ENCODE data around the gene CYP4F11.

DNA sequence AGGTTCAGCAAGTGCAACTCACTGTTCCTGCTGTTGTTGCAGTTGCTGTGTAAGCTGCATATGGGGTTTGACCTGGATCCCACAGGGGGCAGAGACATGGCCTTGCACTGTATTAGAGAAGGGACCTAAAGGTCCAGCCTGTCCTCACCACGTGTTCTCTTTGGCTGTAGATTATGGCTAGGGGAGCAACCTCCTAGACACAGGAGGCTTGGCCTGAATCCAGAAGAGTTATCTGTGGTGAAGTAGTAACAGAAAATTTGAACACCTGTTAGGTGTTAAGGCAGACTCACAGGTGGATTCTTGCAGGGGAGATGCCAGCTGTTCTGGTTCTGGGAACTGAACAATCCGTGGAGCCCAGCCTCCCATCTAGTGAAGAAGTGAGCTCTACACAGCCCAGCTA, 3.4 kb upstream of the CYP4F11 start:
- TF ChIP-seq, protein P1, sequence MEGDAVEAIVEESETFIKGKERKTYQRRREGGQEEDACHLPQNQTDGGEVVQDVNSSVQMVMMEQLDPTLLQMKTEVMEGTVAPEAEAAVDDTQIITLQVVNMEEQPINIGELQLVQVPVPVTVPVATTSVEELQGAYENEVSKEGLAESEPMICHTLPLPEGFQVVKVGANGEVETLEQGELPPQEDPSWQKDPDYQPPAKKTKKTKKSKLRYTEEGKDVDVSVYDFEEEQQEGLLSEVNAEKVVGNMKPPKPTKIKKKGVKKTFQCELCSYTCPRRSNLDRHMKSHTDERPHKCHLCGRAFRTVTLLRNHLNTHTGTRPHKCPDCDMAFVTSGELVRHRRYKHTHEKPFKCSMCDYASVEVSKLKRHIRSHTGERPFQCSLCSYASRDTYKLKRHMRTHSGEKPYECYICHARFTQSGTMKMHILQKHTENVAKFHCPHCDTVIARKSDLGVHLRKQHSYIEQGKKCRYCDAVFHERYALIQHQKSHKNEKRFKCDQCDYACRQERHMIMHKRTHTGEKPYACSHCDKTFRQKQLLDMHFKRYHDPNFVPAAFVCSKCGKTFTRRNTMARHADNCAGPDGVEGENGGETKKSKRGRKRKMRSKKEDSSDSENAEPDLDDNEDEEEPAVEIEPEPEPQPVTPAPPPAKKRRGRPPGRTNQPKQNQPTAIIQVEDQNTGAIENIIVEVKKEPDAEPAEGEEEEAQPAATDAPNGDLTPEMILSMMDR (IDR thresholded peaks at IDR 0.05) = no peak
- TF ChIP-seq POLR2A (IDR thresholded peaks at IDR 0.05) = no peak
